GM18505 (cell line): Measurements from ENCODE around the gene ACSM6.

Source experiments
- ATAC-seq: cut with Tn5 transposase; IDR thresholded peaks from one replicate; pipeline ENCODE4 v1.9.1; 2021; ENCODE audit not compliant: unreplicated experiment
- POLR2A ChIP-seq: IDR thresholded peaks from 4 replicates; pipeline ENCODE4 v1.6.1; 2011; ENCODE audit warnings: borderline replicate concordance; ENCODE audit not compliant: insufficient read depth, insufficient read length; ENCODE audit errors: extremely low read depth

Gene ACSM6

DNA sequence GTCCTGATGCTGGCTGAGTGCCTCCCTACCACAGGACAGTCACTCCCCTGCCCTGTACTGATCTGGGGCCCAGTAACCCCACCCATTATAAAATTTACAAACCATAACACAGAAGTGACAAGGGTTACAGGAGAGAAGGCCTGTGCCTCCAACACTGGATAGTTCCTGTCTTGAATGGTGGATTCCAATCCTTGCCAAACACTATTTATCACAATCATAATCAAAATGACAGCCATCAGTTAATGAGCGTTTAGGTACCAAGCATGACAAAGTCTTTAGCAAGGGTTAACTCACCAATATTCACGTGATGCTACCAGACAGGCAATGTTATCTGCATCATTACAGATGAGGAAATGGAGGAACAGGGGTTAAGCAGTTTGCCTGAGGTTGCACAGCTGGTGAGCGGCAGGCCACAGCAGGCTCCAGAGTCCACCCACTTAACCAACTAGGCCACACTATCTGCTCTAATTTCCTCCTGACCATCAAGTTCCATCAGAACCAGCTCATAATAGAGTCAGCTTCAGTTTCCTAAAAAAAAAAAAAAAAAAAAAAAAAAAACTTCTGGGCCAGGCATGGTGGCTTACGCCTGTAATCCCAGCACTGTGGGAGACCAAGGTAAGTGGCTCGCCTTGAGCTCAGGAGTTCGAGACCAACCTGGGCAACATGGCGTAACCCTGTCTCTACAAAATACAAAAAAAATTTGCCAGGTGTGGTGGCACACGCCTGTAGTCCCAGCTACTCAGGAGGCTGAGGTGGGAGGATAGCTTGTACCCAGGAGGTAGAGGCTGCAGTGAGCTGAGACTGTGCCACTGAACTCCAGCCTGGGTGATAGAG lies 82.5 kb downstream of the ACSM6 start:
- no peak for TF ChIP-seq POLR2A
- no peak for ATAC-seq

DNA sequence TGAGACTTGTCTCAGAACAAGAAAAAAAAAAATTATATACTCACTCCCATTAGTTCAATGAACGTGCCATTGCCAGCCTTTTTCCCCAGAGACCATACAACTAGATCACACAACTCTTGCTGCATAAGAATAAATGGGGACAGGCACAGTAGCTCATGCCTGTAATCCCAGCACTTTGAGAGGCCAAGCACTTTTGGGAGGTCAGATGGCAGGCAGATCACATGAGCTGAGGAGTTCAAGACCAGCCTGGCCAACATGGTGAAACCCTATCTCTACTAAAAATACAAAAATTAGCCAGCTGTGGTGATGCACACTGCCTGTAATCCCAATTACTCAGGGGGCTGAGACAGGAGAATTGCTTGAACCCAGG lies 83.1 kb downstream of the ACSM6 start:
- ATAC-seq, result no peak
- no peak for TF ChIP-seq POLR2A

DNA sequence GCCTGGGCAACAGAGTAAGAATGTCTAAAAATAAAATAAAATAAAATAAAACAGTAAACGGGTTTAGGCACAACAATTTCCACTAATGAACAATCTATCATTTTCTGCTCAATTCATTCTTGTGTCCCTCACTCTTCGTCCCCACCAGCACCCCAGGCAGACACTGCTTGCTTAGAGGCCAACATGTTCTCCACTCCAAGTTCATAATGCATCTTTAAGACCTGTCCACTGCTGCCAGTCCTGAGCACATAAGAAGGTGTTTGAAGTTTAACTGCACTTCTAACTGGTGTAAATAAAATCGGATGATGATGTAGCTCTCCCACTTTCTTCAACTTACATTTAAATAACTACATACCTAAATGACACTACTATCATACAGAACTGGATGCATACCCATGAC lies 83.6 kb downstream of the ACSM6 start:
- TF ChIP-seq POLR2A, result no peak
- ATAC-seq, result no peak
